Common myeloid progenitor, CD34-positive (primary cell): Measurements from ENCODE around the gene FMO3.

Experiments
- CTCF ChIA-PET: fragments of 350-600 bp; sonication (Branson Sonifier 250); formaldehyde crosslinking; loops from one replicate; lab custom pipeline; 2021; ENCODE audit warnings: antibody characterized with exemption; lab: Charles Lee
- POLR2A ChIA-PET: fragments of 350-600 bp; sonication (Branson Sonifier 250); formaldehyde crosslinking; loops from one replicate; lab custom pipeline; 2021; ENCODE audit warnings: antibody characterized with exemption; lab: Charles Lee
- DNase-seq, 3 donors: peaks; one replicate each; pipeline versions ENCODE4 v3.0.0 to v3.0.0-alpha.2; 2013
- H3K27ac ChIP-seq, 2 experiments: 1 replicate in 1 of 2; 2 replicates in 1 of 2; pipeline ENCODE4 v1.7.0; 2013; ENCODE audit warnings: inconsistent platforms in 2 of 2, low read length in 2 of 2, mild to moderate bottlenecking in 2 of 2, low read depth in 1 of 2, moderate library complexity in 1 of 2; ENCODE audit not compliant: severe bottlenecking in 2 of 2, insufficient read depth in 1 of 2, poor library complexity in 1 of 2
- H3K27me3 ChIP-seq, 5 experiments: replicated peaks in 2 of 5; 1 replicate in 3 of 5; 2 replicates in 2 of 5; pipeline versions ENCODE4 v1.6.1 to v1.7.0; 2013; ENCODE audit warnings: low read length in 4 of 5, mild to moderate bottlenecking in 2 of 5, moderate library complexity in 2 of 5, inconsistent platforms in 1 of 5; ENCODE audit not compliant: insufficient read depth in 5 of 5, control insufficient read depth in 4 of 5
- H3K36me3 ChIP-seq, 4 experiments: 1 replicate in 2 of 4; 2 replicates in 2 of 4; pipeline versions ENCODE4 v1.6.1 to v1.7.0; 2013; ENCODE audit warnings: low read length in 3 of 4, control low read depth in 1 of 4, mild to moderate bottlenecking in 1 of 4; ENCODE audit not compliant: control insufficient read depth in 4 of 4, insufficient read depth in 4 of 4
- H3K4me1 ChIP-seq, 4 experiments: 1 replicate in 3 of 4; 2 replicates in 1 of 4; pipeline versions ENCODE4 v1.6.1 to v1.7.1; 2013; ENCODE audit warnings: low read length in 3 of 4, mild to moderate bottlenecking in 3 of 4, control low read depth in 1 of 4, inconsistent platforms in 1 of 4, moderate library complexity in 1 of 4; ENCODE audit not compliant: control insufficient read depth in 4 of 4, insufficient read depth in 4 of 4; ENCODE audit errors: control extremely low read depth in 1 of 4
- H3K4me3 ChIP-seq, 7 experiments: 1 replicate in 4 of 7; 2 replicates in 3 of 7; pipeline versions ENCODE4 v1.5.1 to v1.7.0; 2013; ENCODE audit warnings: mild to moderate bottlenecking in 7 of 7, low read length in 6 of 7, moderate library complexity in 6 of 7, inconsistent platforms in 2 of 7, low read depth in 2 of 7, control low read depth in 1 of 7; ENCODE audit not compliant: insufficient read depth in 4 of 7, control insufficient read depth in 1 of 7; ENCODE audit errors: extremely low read depth in 1 of 7
- H3K9me3 ChIP-seq, 5 experiments: 1 replicate in 4 of 5; 2 replicates in 1 of 5; pipeline versions ENCODE4 v1.6.1 to v1.7.1; 2013; ENCODE audit warnings: low read length in 4 of 5, mild to moderate bottlenecking in 2 of 5, inconsistent platforms in 1 of 5, low read depth in 1 of 5, moderate library complexity in 1 of 5; ENCODE audit not compliant: control insufficient read depth in 4 of 5, insufficient read depth in 2 of 5; ENCODE audit errors: control extremely low read depth in 1 of 5
- WGBS: methylation state at CpG from one replicate; pipeline ENCODE4 v1.1.5; 2013; ENCODE audit not compliant: insufficient coverage; 5-methylcytosine and 5-hydroxymethylcytosine counted together

FMO3 gene

DNA sequence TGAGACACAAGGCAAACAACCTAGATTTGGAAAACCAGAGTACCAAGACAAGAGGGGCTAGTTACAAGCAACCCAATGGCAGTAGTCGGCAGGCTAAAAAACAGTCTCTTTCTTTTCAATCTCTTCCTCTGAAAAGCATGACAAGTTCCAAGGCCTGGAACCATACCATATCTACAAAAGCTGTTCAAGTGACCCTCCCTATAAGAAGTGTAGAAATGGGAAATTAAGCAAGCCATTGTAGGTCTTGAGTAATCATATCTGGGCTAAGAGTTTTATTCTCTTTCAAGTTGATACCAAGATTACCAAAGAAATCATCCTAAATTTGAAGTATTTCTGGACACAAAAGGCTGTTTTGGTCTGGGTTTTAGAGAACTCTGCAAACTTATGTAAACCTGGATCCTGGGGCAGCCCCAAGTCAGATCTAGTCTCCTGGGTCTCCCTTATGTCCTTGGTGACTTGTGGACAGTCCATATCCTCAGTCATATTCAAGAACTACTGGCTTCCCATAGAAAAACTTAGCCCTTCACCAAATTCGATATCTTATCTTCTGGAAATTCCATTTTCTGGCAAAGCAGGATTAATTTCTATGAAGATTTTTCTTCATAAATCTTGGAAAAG is 24.7 kb downstream of the FMO3 start:
- no CpG with 5 or more reads among the region's 2 CpGs for WGBS
- H3K4me1 ChIP-seq: no peaks in the 10 kb centered on the region
- H3K4me3 ChIP-seq: no peak overlapping the region
- POLR2A ChIA-PET: no interaction called here
- peaks cover 0 to 2% (median 0%) of the 10 kb centered on the region in 5 experiments for H3K27me3 ChIP-seq
- no peak overlapping the region for H3K27ac ChIP-seq
- CTCF ChIA-PET: no interaction called here
- H3K9me3 ChIP-seq: no peaks in the 10 kb centered on the region
- no peaks in the 10 kb centered on the region for H3K36me3 ChIP-seq
- DNase-seq: no peak

DNA sequence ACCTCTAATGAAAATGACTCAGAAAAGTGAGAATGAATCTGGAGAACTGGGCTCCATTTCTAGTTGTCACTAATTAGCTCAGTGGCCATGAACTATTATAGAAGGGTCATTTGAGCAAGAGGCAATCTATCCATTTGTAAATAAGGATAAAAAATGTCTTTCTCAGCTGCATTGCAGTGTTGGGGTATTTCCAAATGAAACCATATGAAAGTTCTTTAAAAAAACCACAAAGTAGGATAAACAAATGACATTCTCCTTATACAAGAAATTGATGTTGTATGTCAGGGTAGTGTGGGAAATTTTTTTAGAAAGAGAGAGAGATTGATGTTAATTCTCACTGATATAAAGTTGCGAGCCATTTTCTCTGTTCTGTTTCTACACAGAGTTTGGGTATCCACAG is 26.0 kb downstream of the FMO3 start:
- Histone ChIP-seq H3K27ac (no peak overlapping the region), H3K4me3 (no peak overlapping the region), H3K9me3 (no peaks in the 10 kb centered on the region), H3K36me3 (no peaks in the 10 kb centered on the region), H3K27me3 (no peaks in the 10 kb centered on the region), H3K4me1 (no peaks in the 10 kb centered on the region)
- POLR2A ChIA-PET: no interaction called here
- DNase-seq: no peak
- CTCF ChIA-PET: no interaction called here
- 100% methylated on average over 1 of the region's 1 CpG for WGBS

GRCh38 chr1:171117085-171117484 is 26.4 kb downstream of the FMO3 start:
- H3K4me1 ChIP-seq: no peaks in the 10 kb centered on the region
- POLR2A ChIA-PET: no interaction called here

GRCh38 chr1:171119648-171120047 is 28.9 kb downstream of the FMO3 start:
- CTCF ChIA-PET: no interaction called here
- Histone ChIP-seq H3K27me3 (no peaks in the 10 kb centered on the region), H3K4me3 (no peak overlapping the region), H3K27ac (no peak overlapping the region), H3K9me3 (no peaks in the 10 kb centered on the region), H3K36me3 (no peaks in the 10 kb centered on the region), H3K4me1 (no peaks in the 10 kb centered on the region)
- no CpG with 5 or more reads among the region's 2 CpGs for WGBS
- POLR2A ChIA-PET: no interaction called here
- DNase-seq: no peak

More at GRCh38 chr1:171117085-171117484, 26.4 kb downstream of the FMO3 start:
- DNase-seq: no peak
- Histone ChIP-seq H3K9me3 (no peaks in the 10 kb centered on the region), H3K27ac (no peak overlapping the region), H3K4me3 (no peak overlapping the region), H3K27me3 (no peaks in the 10 kb centered on the region), H3K36me3 (no peaks in the 10 kb centered on the region)
- CTCF ChIA-PET: no interaction called here
- WGBS: 92% methylated on average over 6 of the region's 6 CpGs

- Histone ChIP-seq H3K4me3 (no peak overlapping the region), H3K4me1 (no peaks in the 10 kb centered on the region), H3K27ac (no peak overlapping the region), H3K27me3 (no peaks in the 10 kb centered on the region), H3K36me3 (no peaks in the 10 kb centered on the region), H3K9me3 (no peaks in the 10 kb centered on the region)
- ChIA-PET CTCF (no interaction called here), POLR2A (interaction anchor here (0.6 kb wide), 1 partner anchor 34 kb away, joined by 3 read pairs; no protein-coding TSS in a partner anchor)
- DNase-seq: no peak
These were observed 31.6 kb downstream of the FMO3 start for GRCh38 chr1:171122299-171122698.

DNA sequence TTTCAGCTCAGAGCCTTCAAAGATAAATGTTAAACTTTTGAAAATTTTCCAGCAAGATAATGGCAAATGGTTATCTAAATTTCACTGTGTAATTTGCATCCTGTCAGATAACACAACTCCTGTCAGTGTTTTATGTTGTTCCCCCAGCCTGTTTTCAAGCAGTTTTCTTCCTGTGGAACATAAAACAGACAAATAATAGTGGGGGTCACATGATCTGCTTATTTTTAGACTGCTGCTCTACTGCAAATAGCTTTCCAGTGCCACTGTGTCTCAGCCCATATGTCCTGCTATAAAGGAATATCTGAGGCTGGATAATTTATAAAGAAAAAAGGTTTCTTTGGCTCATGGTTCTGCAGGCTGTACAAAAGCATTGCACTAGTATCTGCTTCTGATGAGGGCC is 32.2 kb downstream of the FMO3 start:
- H3K9me3 ChIP-seq: no peaks in the 10 kb centered on the region
- H3K4me3 ChIP-seq: no peak overlapping the region
- H3K27me3 ChIP-seq: no peaks in the 10 kb centered on the region
- peak in 1 of 3 donors; percentile 3 for DNase-seq
- H3K4me1 ChIP-seq: no peaks in the 10 kb centered on the region
- CTCF ChIA-PET: no interaction called here
- POLR2A ChIA-PET: interaction anchor here (0.6 kb wide), 1 partner anchor 34 kb away, joined by 3 read pairs; no protein-coding TSS in a partner anchor
- H3K36me3 ChIP-seq: no peaks in the 10 kb centered on the region
- H3K27ac ChIP-seq: no peak overlapping the region

GRCh38 chr1:171126504-171126903 is 35.8 kb downstream of the FMO3 start:
- Histone ChIP-seq H3K36me3 (no peaks in the 10 kb centered on the region), H3K4me3 (no peak overlapping the region), H3K9me3 (peaks cover 0 to 4% (median 0%) of the 10 kb centered on the region in 5 experiments), H3K4me1 (no peaks in the 10 kb centered on the region), H3K27ac (no peak overlapping the region), H3K27me3 (no peaks in the 10 kb centered on the region)
- ChIA-PET POLR2A (no interaction called here), CTCF (no interaction called here)
- no peak for DNase-seq
- 73% methylated on average over 3 of the region's 4 CpGs for WGBS
